Cardiac muscle cell (in vitro differentiated cells and primary cell): ENCODE data around the gene RPS19BP1. TPM values are rescaled to one million over a fixed set of nuclear protein-coding genes. Genes with fewer than 3 reads are reported as not detected.

Experiments used
- DNase-seq, 2 donors: peaks; one replicate each; pipeline versions ENCODE4 v3.0.0 to v3.0.0-alpha.2; 2010 to 2017; ENCODE audit warnings: low read depth in 1 of 2, low spot score in 1 of 2
- H3K27ac ChIP-seq: fragments of 200-600 bp; sonication (generic); 2 replicates; pipeline ENCODE4 v1.5.1; 2016
- H3K27me3 ChIP-seq: fragments of 200-600 bp; sonication (generic); 2 replicates; pipeline ENCODE4 v1.6.0; 2016; ENCODE audit warnings: control low read depth
- H3K36me3 ChIP-seq: fragments of 200-600 bp; sonication (generic); 2 replicates; pipeline ENCODE4 v1.5.1; 2016; ENCODE audit warnings: control low read depth
- H3K4me1 ChIP-seq: fragments of 200-600 bp; sonication (generic); 2 replicates; pipeline ENCODE4 v1.8.1; 2017; ENCODE audit warnings: low read depth, mild to moderate bottlenecking, mixed run types
- H3K4me3 ChIP-seq: fragments of 200-600 bp; sonication (generic); 2 replicates; pipeline ENCODE4 v1.5.1; 2016; ENCODE audit warnings: mild to moderate bottlenecking
- H3K9me3 ChIP-seq: fragments of 200-600 bp; sonication (generic); 2 replicates; pipeline ENCODE4 v1.5.1; 2017; ENCODE audit warnings: low read depth, mild to moderate bottlenecking, control low read depth
- polyA plus RNA-seq: library from polyadenylated mRNA; unstranded; fragments of >200 nt; fragmentation: Nextera tagmentation; extraction: Ambion mirVana; gene quantifications from 2 replicates; pipeline ENCODE4 v1.2.1, GENCODE V29; 2016
- total RNA-seq: library from RNA; depleted of rRNA; stranded (reverse); fragments of >200 nt; gene quantifications from 2 replicates; pipeline ENCODE4 v1.2.3, GENCODE V29; 2016
- TF ChIP-seq, protein P1 (sequence below): IDR thresholded peaks from 2 replicates; pipeline ENCODE4 v1.5.1; 2012; ENCODE audit warnings: low read depth, mild to moderate bottlenecking, low read length

Gene RPS19BP1
- total and polyA plus RNA-seq, 2 experiments from 2014 or later = 144 to 150 TPM

DNA sequence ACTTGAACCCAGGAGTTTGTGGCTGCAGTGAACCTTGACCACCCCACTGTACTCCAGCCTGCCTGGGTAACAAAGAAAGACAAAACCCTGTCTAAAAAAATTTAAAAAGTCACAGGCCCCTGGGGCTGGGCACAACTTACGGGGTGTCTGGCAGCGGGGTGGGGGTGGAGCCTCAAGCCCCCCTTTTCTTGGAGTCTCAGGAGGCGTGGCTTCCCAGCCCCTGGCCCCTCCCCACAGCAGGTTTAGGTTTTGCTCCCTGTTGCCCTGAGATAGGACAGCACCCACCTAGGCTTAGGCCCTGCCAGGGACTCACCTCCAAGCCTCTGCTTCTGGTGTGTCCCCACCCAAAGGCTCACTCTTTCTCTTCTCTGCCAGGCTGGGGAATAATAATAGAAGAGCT, 53.3 kb downstream of the RPS19BP1 start:
- Histone ChIP-seq H3K36me3 (no peaks in the 10 kb centered on the region), H3K27me3 (no peaks in the 10 kb centered on the region), H3K4me1 (peaks cover 8% of the 10 kb centered on the region), H3K4me3 (no peak overlapping the region), H3K27ac (no peak overlapping the region), H3K9me3 (no peaks in the 10 kb centered on the region)
- TF ChIP-seq, protein P1, sequence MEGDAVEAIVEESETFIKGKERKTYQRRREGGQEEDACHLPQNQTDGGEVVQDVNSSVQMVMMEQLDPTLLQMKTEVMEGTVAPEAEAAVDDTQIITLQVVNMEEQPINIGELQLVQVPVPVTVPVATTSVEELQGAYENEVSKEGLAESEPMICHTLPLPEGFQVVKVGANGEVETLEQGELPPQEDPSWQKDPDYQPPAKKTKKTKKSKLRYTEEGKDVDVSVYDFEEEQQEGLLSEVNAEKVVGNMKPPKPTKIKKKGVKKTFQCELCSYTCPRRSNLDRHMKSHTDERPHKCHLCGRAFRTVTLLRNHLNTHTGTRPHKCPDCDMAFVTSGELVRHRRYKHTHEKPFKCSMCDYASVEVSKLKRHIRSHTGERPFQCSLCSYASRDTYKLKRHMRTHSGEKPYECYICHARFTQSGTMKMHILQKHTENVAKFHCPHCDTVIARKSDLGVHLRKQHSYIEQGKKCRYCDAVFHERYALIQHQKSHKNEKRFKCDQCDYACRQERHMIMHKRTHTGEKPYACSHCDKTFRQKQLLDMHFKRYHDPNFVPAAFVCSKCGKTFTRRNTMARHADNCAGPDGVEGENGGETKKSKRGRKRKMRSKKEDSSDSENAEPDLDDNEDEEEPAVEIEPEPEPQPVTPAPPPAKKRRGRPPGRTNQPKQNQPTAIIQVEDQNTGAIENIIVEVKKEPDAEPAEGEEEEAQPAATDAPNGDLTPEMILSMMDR = no peak
- DNase-seq = no peak

Other genes with a start within 250 kb of the RPS19BP1 start
- gene RPL3, start 213.1 kb downstream of the RPS19BP1 start, total RNA-seq = 2,304 and 2,959 TPM in 2 replicates
- gene RPL3, start 213.1 kb downstream of the RPS19BP1 start, polyA plus RNA-seq = 1,107 and 1,423 TPM in 2 replicates
- 40.7 and 61.8 TPM in 2 replicates for gene SYNGR1, start 182.8 kb downstream of the RPS19BP1 start, total RNA-seq
- 81.9 and 112 TPM in 2 replicates for gene SYNGR1, start 182.8 kb downstream of the RPS19BP1 start, polyA plus RNA-seq
- 41.2 and 52.1 TPM in 2 replicates for gene TAB1, start 133.0 kb downstream of the RPS19BP1 start, total RNA-seq
- gene TAB1, start 133.0 kb downstream of the RPS19BP1 start, polyA plus RNA-seq = 21.6 and 28.2 TPM in 2 replicates
- gene MGAT3, start 75.7 kb downstream of the RPS19BP1 start, total RNA-seq = 31.4 and 38.0 TPM in 2 replicates
- 9.9 and 12.3 TPM in 2 replicates for gene MGAT3, start 75.7 kb downstream of the RPS19BP1 start, polyA plus RNA-seq
- 27.2 and 31.2 TPM in 2 replicates for gene MIEF1, start 30.5 kb downstream of the RPS19BP1 start, total RNA-seq
- 29.1 and 33.7 TPM in 2 replicates for gene MIEF1, start 30.5 kb downstream of the RPS19BP1 start, polyA plus RNA-seq
- gene ATF4, start 12.2 kb downstream of the RPS19BP1 start, total RNA-seq = 283 and 375 TPM in 2 replicates
- 194 and 203 TPM in 2 replicates for gene ATF4, start 12.2 kb downstream of the RPS19BP1 start, polyA plus RNA-seq
- 0.14 and 0.24 TPM in 2 replicates for gene CACNA1I, start 38.0 kb upstream of the RPS19BP1 start, total RNA-seq
- 0.04 and 0.47 TPM in 2 replicates for gene CACNA1I, start 38.0 kb upstream of the RPS19BP1 start, polyA plus RNA-seq